Nephron progenitor cell (in vitro differentiated cells): ENCODE measurements around the gene RGS1.

Source experiments
- DNase-seq: peaks from one replicate; pipeline ENCODE4 v3.0.0; 2021
- H3K27ac Mint-ChIP-seq: 2 replicates; pipeline ENCODE4 v1.8.0; 2021; ENCODE audit warnings: mild to moderate bottlenecking, moderate library complexity, mixed read lengths
- H3K27me3 Mint-ChIP-seq: 2 replicates; pipeline ENCODE4 v1.8.0; 2021; ENCODE audit warnings: mild to moderate bottlenecking, low read depth, mixed read lengths; ENCODE audit not compliant: poor library complexity
- H3K36me3 Mint-ChIP-seq: 2 replicates; pipeline ENCODE4 v1.8.0; 2021; ENCODE audit warnings: low read depth, mixed read lengths
- H3K4me1 Mint-ChIP-seq: 2 replicates; pipeline ENCODE4 v1.8.0; 2021; ENCODE audit warnings: mixed read lengths
- H3K4me3 Mint-ChIP-seq: 2 replicates; pipeline ENCODE4 v1.8.0; 2021; ENCODE audit warnings: mild to moderate bottlenecking, moderate library complexity, mixed read lengths
- H3K9me3 Mint-ChIP-seq: 2 replicates; pipeline ENCODE4 v1.8.0; 2021; ENCODE audit warnings: mild to moderate bottlenecking, moderate library complexity, mixed read lengths
- CTCF ChIP-seq: fragments of 200-600 bp; sonication (generic); IDR thresholded peaks from 2 replicates; pipeline ENCODE4 v1.5.0; 2021; ENCODE audit warnings: antibody characterized with exemption

Gene RGS1

GRCh38 chr1:192576190-192577144, 894 bp downstream of the RGS1 start:
- no peaks in the 10 kb centered on the region for H3K9me3 Mint-ChIP-seq
- H3K27me3 Mint-ChIP-seq, result no peaks in the 10 kb centered on the region
- no peak overlapping the region for H3K27ac Mint-ChIP-seq
- TF ChIP-seq CTCF, result no peak
- no peak for DNase-seq
- H3K4me3 Mint-ChIP-seq, result no peak overlapping the region
- H3K36me3 Mint-ChIP-seq, result no peaks in the 10 kb centered on the region
- H3K4me1 Mint-ChIP-seq, result no peaks in the 10 kb centered on the region

- no peaks in the 10 kb centered on the region for H3K4me1 Mint-ChIP-seq
- TF ChIP-seq CTCF, result no peak
- no peaks in the 10 kb centered on the region for H3K36me3 Mint-ChIP-seq
- H3K27ac Mint-ChIP-seq, result no peak overlapping the region
- H3K27me3 Mint-ChIP-seq, result no peaks in the 10 kb centered on the region
- H3K9me3 Mint-ChIP-seq, result no peaks in the 10 kb centered on the region
- H3K4me3 Mint-ChIP-seq, result no peak overlapping the region
- DNase-seq, result no peak
Measured at GRCh38 chr1:192577145-192578140, 1.9 kb downstream of the RGS1 start.

- H3K4me3 Mint-ChIP-seq, result no peak overlapping the region
- no peaks in the 10 kb centered on the region for H3K9me3 Mint-ChIP-seq
- no peaks in the 10 kb centered on the region for H3K4me1 Mint-ChIP-seq
- DNase-seq, result no peak
- no peak overlapping the region for H3K27ac Mint-ChIP-seq
- no peaks in the 10 kb centered on the region for H3K36me3 Mint-ChIP-seq
- H3K27me3 Mint-ChIP-seq, result no peaks in the 10 kb centered on the region
- no peak for TF ChIP-seq CTCF
Measured at GRCh38 chr1:192578144-192578909, 2.8 kb downstream of the RGS1 start.

GRCh38 chr1:192579010-192579738, 3.6 kb downstream of the RGS1 start:
- Mint-ChIP-seq H3K4me3 (no peak overlapping the region), H3K4me1 (no peaks in the 10 kb centered on the region), H3K36me3 (no peaks in the 10 kb centered on the region), H3K9me3 (no peaks in the 10 kb centered on the region), H3K27me3 (no peaks in the 10 kb centered on the region), H3K27ac (peak overlapping the region; percentile 13)
- no peak for TF ChIP-seq CTCF
- DNase-seq, result no peak

- H3K36me3 Mint-ChIP-seq, result no peaks in the 10 kb centered on the region
- peaks cover 2% of the 10 kb centered on the region for H3K27me3 Mint-ChIP-seq
- no peaks in the 10 kb centered on the region for H3K4me1 Mint-ChIP-seq
- no peak for TF ChIP-seq CTCF
- DNase-seq, result no peak
- no peak overlapping the region for H3K27ac Mint-ChIP-seq
- no peaks in the 10 kb centered on the region for H3K9me3 Mint-ChIP-seq
- H3K4me3 Mint-ChIP-seq, result no peak overlapping the region
Measured at GRCh38 chr1:192580351-192580962, 4.9 kb downstream of the RGS1 start.
